Posterior cingulate gyrus (tissue), 11 donors: ENCODE data around the gene RASGEF1B.
A peak's percentile ranks its signal among the peaks of the same experiment; 100 is the strongest.

Source experiments
- DNase-seq, 10 donors: peaks; one replicate each; pipeline versions ENCODE4 v3.0.0 to v3.0.0-alpha.2; 2020 to 2021; ENCODE audit warnings: mixed read lengths in 3 of 10
- intact Hi-C: fragments of 100-400 bp; cut with DNase I; formaldehyde crosslinking; loops from one replicate; pipeline ENCODE4 v1.15.1; 2023

RASGEF1B gene

DNA sequence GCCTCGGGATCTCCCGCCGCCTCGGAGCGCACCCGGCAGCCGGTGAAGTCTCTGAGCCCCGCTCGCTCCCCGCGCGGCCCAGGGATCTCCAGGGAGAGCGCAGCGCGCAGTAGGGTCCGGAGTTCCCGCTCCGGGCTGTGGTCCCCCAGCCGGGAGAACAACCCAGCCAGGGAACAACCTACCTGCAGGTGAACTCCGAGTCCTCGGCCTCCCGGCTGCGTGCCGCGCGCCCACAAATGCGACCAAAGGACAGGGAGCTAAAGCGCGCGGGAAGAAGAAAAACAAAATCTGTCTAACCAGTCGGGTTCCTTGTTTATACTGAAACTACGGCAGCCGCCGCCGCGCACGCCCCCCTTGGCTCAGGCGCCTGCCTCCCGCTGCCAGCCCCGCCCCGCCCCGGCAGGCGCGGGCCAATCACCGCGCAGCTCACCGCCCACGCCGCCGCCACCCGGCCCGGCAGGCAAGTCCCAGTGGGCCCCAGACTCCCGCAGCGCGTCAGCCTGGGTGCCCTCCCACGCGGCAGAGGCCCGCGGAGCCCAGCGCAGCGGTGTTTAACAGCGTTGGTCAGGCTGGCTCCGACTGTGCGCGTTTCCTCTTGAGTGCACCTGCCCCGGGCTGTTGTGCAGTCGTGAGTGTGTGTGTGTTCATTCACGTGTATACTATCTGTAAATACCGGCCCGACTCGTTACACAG lies at the start of gene RASGEF1B:
TSS of gene RASGEF1B (minus strand) at position 320 of the 693 bp plus-strand sequence. CDS start 12,399 bp downstream, outside the sequence.
- intact Hi-C loops: loop anchor here (5.0 to 10.0 kb wide), 3 partner anchors 46 to 253 kb away; no protein-coding TSS in a partner anchor
- peak; percentile 83 to 99 (median 88) for DNase-seq

DNA sequence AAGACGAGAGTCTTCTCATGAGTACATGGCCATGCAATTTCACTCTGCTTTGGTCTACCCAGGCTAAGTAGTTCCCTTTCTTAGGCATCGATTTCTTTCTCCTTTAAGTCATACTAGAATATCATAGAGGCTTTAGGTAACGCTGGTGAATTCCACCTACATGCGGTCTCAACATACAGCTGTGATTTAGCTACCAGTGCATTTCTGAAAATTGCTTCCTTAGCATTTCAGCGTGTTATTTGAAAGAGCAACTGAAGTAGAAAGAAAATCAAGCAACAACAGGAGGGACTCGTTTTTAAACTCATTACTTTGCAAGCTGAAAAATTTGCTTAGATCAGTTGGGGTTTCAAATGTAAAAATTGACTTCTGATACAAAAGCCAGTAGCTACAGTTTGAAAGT lies 48.1 kb upstream of the RASGEF1B start:
- no peak for DNase-seq
- intact Hi-C loops: loop anchor here (5.0 kb wide), 1 partner anchor 48 kb away; the partner anchor contains the start of gene RASGEF1B

- no peak for DNase-seq
- intact Hi-C loops: loop anchor here (5.0 kb wide), 1 partner anchor 47 kb away; the partner anchor contains the start of gene RASGEF1B
Measured at GRCh38 chr4:81519427-81519773, 47.7 kb upstream of the RASGEF1B start.

DNA sequence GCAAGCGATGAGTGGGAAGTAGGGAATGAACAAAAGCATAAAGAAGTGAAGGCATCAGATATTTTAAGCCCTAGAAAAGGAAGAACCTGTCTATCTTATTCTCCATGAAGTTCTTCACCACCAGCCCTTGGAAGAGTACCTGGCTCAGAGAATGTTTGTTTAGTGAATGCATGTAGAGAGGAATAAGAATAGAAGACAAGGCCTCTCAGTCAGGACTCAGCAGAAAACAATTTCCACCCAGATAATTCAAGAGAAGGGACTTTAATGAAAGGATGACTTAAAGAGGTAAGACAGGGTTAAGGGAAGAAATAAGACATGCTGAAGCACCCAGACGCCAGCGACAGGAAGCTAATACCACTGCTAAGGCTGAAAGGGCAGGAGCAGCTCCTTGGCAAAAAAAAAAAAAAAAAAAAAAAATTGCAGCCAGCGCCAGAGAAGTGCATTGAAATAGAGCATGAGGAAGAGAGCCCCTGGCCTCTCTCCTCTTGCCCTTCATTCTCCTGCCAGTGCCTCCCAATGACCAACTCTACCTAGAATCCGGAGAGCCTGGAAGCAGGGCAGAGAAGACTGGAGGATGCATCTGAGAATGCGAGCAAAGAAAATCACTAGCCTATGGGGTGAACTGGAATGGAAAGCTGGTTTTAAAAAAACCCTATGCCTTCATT lies 47.2 kb upstream of the RASGEF1B start:
- intact Hi-C loops: loop anchor here (5.0 kb wide), 1 partner anchor 47 kb away; the partner anchor contains the start of gene RASGEF1B
- no peak for DNase-seq

GRCh38 chr4:81516241-81516640 lies 44.5 kb upstream of the RASGEF1B start:
- intact Hi-C loops: loop anchor here (5.0 kb wide), 1 partner anchor 44 kb away; the partner anchor contains the start of gene RASGEF1B
- peak in 1 of 10 donors; percentile 27 for DNase-seq

- DNase-seq: peak in 1 of 10 donors; percentile 26
- intact Hi-C loops: no loop called here
Measured at GRCh38 chr4:81512757-81513501, 41.2 kb upstream of the RASGEF1B start.

- intact Hi-C loops: no loop called here
- no peak for DNase-seq
Measured at GRCh38 chr4:81512001-81512756, 40.5 kb upstream of the RASGEF1B start.

- no peak for DNase-seq
- intact Hi-C loops: no loop called here
Measured at GRCh38 chr4:81510643-81511178, 39.0 kb upstream of the RASGEF1B start.

DNA sequence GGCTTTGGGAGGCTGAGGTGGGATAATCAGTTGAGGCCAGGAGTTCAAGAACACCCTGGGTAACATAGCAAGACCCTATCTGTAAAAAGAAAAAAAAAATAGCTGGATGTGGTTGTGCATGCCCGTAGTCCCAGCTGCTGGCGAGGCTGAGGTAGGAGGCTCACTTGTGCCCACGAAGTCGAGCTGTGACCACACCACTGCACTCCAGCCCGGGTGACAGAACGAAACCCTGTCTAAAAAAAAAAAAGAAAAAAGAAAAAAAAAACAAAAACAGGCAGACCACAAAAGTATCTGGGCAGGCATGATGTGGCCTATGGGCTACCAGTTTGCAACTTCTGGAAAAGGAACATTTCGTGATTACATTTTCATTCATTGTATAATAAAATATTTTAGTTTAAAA lies 38.1 kb upstream of the RASGEF1B start:
- intact Hi-C loops: no loop called here
- peak in 1 of 10 donors; percentile 62 for DNase-seq

DNA sequence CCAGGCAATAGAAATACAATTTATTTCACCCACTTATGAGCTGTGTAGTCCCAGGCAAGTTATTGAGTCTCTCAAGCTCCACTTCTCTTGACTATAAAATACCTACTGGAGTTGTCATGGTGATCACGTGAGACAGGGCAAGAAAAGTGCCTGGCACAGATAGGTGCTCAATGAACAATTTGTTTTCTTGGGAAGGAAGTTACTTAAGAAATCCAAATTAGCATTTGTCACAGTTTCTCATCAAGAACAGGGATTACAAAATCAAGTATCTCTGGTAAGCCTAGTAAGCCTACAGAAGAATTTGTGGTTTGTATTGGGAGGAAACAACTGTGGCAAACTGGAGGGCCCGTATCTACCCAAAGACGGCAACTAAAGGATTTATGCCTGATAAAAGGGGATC lies 37.5 kb upstream of the RASGEF1B start:
- intact Hi-C loops: no loop called here
- no peak for DNase-seq

- intact Hi-C loops: no loop called here
Measured at GRCh38 chr4:81508411-81509185, 36.9 kb upstream of the RASGEF1B start.

GRCh38 chr4:81507530-81507929 lies 35.8 kb upstream of the RASGEF1B start:
- intact Hi-C loops: no loop called here
- DNase-seq: no peak

More at GRCh38 chr4:81508411-81509185, 36.9 kb upstream of the RASGEF1B start:
- no peak for DNase-seq

DNA sequence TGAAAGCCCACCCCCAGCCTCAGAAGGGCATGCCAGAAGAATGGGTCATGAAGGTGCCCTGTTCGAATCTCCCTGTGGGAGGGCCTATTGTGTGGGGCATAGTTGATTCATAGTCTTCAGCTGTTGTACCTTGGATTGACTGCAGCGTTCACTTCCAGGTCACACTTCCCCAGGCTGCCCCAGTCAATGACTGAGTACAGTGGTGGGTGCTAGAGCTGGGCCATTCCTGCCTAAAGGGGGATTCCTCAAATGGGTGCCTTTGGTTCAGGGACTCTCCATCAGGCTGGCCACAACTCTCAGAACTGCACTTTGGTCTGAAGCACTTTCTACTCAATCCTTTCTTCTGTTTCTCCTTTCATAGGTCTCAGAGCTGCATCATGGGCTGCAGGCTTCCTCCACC lies 35.0 kb upstream of the RASGEF1B start:
- DNase-seq: no peak
- intact Hi-C loops: no loop called here

DNA sequence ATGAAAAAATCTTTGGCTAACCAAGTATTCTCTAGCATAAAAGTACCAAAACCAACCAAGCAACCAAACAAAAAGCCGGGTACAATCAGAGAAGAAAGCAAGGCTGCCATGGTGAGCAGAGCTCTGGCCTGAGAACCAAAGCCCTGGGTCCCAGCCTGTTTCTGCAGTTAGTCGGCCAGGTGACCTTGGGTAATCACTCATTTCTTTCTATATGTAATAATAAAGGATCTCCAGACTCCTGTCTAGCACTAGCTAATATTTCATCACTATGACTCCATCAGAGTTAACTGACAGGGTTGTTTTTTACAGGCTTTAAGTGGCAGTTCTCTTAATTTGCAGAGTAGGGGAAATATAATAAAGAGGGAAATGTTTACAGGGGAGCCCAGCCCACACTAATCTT lies 34.0 kb upstream of the RASGEF1B start:
- DNase-seq: no peak
- intact Hi-C loops: no loop called here

DNA sequence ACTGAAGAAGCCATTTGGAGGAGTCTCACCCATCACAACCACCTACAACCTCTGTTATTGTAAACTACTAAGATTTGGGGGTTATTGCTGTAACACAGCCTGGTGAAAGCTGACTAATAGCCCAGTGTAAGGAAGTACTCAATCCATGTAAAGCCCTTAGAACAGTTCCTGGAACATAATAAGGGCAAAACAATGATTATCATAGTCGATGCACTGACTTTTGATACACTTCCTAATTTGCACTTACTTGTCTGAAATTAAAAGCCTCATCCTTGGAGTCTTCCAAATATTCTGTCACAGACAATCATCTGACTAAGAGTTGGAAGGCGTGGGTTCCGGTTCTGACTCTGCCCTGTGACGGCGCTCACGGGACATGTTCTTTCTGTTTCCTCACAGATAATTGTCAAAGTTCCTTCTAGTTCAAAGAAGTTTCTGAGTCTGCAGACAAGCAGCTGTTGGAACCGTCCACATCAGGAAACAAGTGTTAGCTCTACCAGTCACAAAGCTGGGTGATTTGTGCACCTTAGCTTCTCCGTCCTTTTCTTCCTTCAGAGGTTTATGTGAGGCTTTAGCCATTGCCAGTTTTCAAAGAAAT lies 33.4 kb upstream of the RASGEF1B start:
- peak in 2 of 10 donors; percentile 39 to 41 for DNase-seq
- intact Hi-C loops: no loop called here

DNA sequence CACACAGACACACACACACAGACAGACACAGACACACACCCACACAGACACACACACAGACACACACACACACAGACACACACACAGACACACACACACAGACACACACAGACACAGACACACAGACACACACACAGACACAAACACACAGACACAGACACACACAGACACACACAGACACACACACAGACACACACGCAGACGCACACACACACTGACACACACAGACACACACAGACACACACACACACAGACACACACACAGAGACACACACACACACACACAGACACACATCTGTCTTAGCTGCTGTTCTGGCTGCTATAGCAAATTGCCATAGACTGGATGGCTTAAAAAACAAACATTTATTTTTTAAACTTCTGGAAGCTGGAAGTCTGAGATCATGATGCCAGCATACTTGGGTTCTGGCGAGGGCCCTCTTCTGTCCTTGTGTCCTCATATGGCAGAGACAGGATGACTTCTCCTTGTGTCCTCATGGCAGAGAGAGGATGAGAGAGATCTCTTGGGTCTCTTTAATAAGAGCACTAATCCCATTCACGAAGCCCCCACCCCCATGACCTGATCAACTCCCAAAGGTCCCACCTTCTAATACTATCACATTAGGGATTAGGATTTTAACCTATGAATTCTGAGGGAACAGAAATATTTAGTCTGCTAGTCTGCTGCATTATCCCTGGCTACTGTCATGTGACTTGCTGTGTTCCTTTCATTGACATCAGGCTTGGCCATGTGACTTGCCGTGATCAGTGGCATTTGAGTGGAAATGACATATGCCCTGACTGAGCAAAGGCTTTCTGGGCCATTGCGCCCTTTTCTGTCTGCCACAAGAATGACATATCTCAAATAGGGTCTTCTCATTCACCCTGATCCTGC lies 32.7 kb upstream of the RASGEF1B start:
- DNase-seq: no peak
- intact Hi-C loops: no loop called here

DNA sequence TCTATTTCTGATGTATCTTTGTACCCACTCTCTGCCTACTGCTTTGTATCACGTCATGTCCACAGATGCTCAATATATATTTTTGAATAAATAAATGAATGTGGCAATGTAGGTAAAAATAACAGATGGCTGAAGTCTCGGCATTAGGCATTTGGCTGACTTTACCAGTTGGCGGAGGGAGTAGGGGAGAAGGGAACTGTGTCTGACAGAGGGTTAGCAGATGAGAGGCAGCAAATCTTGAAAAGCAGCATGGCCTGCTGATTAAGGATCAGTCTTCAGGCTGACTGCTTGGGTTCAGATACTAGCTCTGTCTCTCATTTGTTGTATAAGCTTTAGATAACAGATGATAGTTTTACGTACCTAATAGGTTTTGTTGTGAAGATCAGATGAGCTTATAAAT lies 31.9 kb upstream of the RASGEF1B start:
- DNase-seq: no peak
- intact Hi-C loops: no loop called here

- intact Hi-C loops: no loop called here
- no peak for DNase-seq
Measured at GRCh38 chr4:81502564-81502963, 30.9 kb upstream of the RASGEF1B start.
